HepG2 (cell line): ENCODE measurements around the gene UBTF. TPM values are rescaled to one million over a fixed set of nuclear protein-coding genes. Genes with fewer than 3 reads are reported as not detected.

Source experiments
- GATA4 ChIP-seq: sonication (generic); IDR thresholded peaks from 2 replicates; pipeline ENCODE4 v1.6.1; 2016; ENCODE audit warnings: antibody characterized with exemption, low read depth, borderline replicate concordance
- KAT2B ChIP-seq: fragments of 150-350 bp; IDR thresholded peaks from 2 replicates; pipeline ENCODE4 v1.6.1; 2014; ENCODE audit warnings: low read depth, low read length, borderline replicate concordance
- PRPF4 ChIP-seq: fragments of 200-400 bp; formaldehyde crosslinking; IDR thresholded peaks from 2 replicates; pipeline ENCODE4 v1.6.1; 2016; ENCODE audit warnings: low read length, low read depth; ENCODE audit not compliant: poor library complexity, severe bottlenecking
- PTBP1 ChIP-seq: fragments of 200-400 bp; formaldehyde crosslinking; IDR thresholded peaks from 2 replicates; pipeline ENCODE4 v1.6.1; 2018; ENCODE audit warnings: low read length, low read depth; ENCODE audit not compliant: poor library complexity, severe bottlenecking
- RBAK ChIP-seq: sonication (generic); formaldehyde crosslinking; IDR thresholded peaks from 2 replicates; pipeline ENCODE4 v1.5.1; 2020; ENCODE audit warnings: mild to moderate bottlenecking, missing genetic modification reagents
- SMYD3 ChIP-seq: sonication (generic); formaldehyde crosslinking; IDR thresholded peaks from 2 replicates; pipeline ENCODE4 v1.8.1; 2023; ENCODE audit warnings: mild to moderate bottlenecking, missing genetic modification reagents
- SP5 ChIP-seq: IDR thresholded peaks from 2 replicates; pipeline ENCODE4 v1.6.1; 2016; ENCODE audit warnings: low read depth, borderline replicate concordance
- WIZ ChIP-seq: sonication (generic); formaldehyde crosslinking; IDR thresholded peaks from 2 replicates; pipeline ENCODE4 v1.5.1; 2020; ENCODE audit warnings: mild to moderate bottlenecking, missing genetic modification reagents
- ZC3H4 ChIP-seq: sonication (generic); formaldehyde crosslinking; IDR thresholded peaks from 2 replicates; pipeline ENCODE4 v1.4.0; 2020; ENCODE audit warnings: missing genetic modification reagents, borderline replicate concordance
- ZEB1 ChIP-seq: IDR thresholded peaks from 2 replicates; pipeline ENCODE4 v1.6.1; 2012; ENCODE audit warnings: mild to moderate bottlenecking, low read depth, inconsistent platforms; ENCODE audit not compliant: insufficient replicate concordance
- ZFP62 ChIP-seq: sonication (generic); formaldehyde crosslinking; IDR thresholded peaks from 2 replicates; pipeline ENCODE4 v1.4.0; 2020; ENCODE audit warnings: missing genetic modification reagents
- ZNF124 ChIP-seq: sonication (generic); formaldehyde crosslinking; IDR thresholded peaks from 2 replicates; pipeline ENCODE4 v1.4.0; 2020; ENCODE audit warnings: missing genetic modification reagents
- ZNF138 ChIP-seq: sonication (generic); formaldehyde crosslinking; IDR thresholded peaks from 2 replicates; pipeline ENCODE4 v1.5.0; 2020; ENCODE audit warnings: mild to moderate bottlenecking, low read depth, missing genetic modification reagents
- ZNF17 ChIP-seq: sonication (generic); formaldehyde crosslinking; IDR thresholded peaks from 2 replicates; pipeline ENCODE4 v1.5.0; 2020; ENCODE audit warnings: mild to moderate bottlenecking, missing genetic modification reagents
- ZNF20 ChIP-seq: sonication (generic); formaldehyde crosslinking; IDR thresholded peaks from 2 replicates; pipeline ENCODE4 v1.4.0; 2020; ENCODE audit warnings: mild to moderate bottlenecking, moderate library complexity, missing genetic modification reagents
- ZNF253 ChIP-seq: sonication (generic); formaldehyde crosslinking; IDR thresholded peaks from 2 replicates; pipeline ENCODE4 v1.8.0; 2022; ENCODE audit warnings: mild to moderate bottlenecking, missing genetic modification reagents, borderline replicate concordance
- ZNF432 ChIP-seq: sonication (generic); formaldehyde crosslinking; IDR thresholded peaks from 2 replicates; pipeline ENCODE4 v1.5.0; 2020; ENCODE audit warnings: missing genetic modification reagents, mild to moderate bottlenecking, borderline replicate concordance
- ZNF563 ChIP-seq: sonication (generic); formaldehyde crosslinking; IDR thresholded peaks from 2 replicates; pipeline ENCODE4 v1.8.0; 2022; ENCODE audit warnings: mild to moderate bottlenecking, moderate library complexity, missing genetic modification reagents
- ZNF607 ChIP-seq: sonication (generic); formaldehyde crosslinking; IDR thresholded peaks from 2 replicates; pipeline ENCODE4 v1.5.1; 2020; ENCODE audit warnings: missing genetic modification reagents, mild to moderate bottlenecking, borderline replicate concordance
- polyA plus RNA-seq, 8 experiments: library from polyadenylated mRNA; depleted of rRNA in 3 of 8; stranded (reverse) in 7 of 8; unstranded in 1 of 8; fragments of >200 nt; fragmentation: Illumina TruSeq in 4 of 8; extraction: Trizol in 4 of 8; gene quantifications; 2 replicates each; pipeline versions ENCODE4 v1.2.1 to v1.2.3, GENCODE V29; 2011 to 2016; ENCODE audit warnings: low read depth in 4 of 8, missing spikeins in 1 of 8, mixed read lengths in 1 of 8; ENCODE audit not compliant: insufficient read depth in 1 of 8
- total RNA-seq, 5 experiments: library from RNA; depleted of rRNA; stranded (reverse); fragments of >200 nt; fragmentation: Illumina TruSeq; extraction: Trizol; gene quantifications; 2 replicates each; pipeline ENCODE4 v1.2.3, GENCODE V29; 2016; ENCODE audit warnings: low read depth in 1 of 5
- TF ChIP-seq, protein P1 (sequence below), 2 experiments: IDR thresholded peaks; 2 replicates each; pipeline ENCODE4 v1.6.1; 2011 to 2012; ENCODE audit warnings: low read length in 2 of 2, borderline replicate concordance in 1 of 2, low read depth in 1 of 2, mild to moderate bottlenecking in 1 of 2, moderate library complexity in 1 of 2
- TF ChIP-seq, protein P2 (sequence below): sonication (generic); formaldehyde crosslinking; IDR thresholded peaks from 2 replicates; pipeline ENCODE4 v1.5.0; 2020; ENCODE audit warnings: missing genetic modification reagents
- TF ChIP-seq, protein P3 (sequence below): sonication (generic); formaldehyde crosslinking; IDR thresholded peaks from 2 replicates; pipeline ENCODE4 v1.5.1; 2020; ENCODE audit warnings: missing genetic modification reagents, mild to moderate bottlenecking, borderline replicate concordance
- TF ChIP-seq, protein P4 (sequence below): sonication (generic); formaldehyde crosslinking; IDR thresholded peaks from 2 replicates; pipeline ENCODE4 v1.8.1; 2022; ENCODE audit warnings: mild to moderate bottlenecking, missing genetic modification reagents

The UBTF gene
- total and polyA plus RNA-seq, 2 of the 13 experiments (the other 11 are each of a cell fraction or from before 2014, with no cell fraction given), result 15.2 to 60.9 TPM

DNA sequence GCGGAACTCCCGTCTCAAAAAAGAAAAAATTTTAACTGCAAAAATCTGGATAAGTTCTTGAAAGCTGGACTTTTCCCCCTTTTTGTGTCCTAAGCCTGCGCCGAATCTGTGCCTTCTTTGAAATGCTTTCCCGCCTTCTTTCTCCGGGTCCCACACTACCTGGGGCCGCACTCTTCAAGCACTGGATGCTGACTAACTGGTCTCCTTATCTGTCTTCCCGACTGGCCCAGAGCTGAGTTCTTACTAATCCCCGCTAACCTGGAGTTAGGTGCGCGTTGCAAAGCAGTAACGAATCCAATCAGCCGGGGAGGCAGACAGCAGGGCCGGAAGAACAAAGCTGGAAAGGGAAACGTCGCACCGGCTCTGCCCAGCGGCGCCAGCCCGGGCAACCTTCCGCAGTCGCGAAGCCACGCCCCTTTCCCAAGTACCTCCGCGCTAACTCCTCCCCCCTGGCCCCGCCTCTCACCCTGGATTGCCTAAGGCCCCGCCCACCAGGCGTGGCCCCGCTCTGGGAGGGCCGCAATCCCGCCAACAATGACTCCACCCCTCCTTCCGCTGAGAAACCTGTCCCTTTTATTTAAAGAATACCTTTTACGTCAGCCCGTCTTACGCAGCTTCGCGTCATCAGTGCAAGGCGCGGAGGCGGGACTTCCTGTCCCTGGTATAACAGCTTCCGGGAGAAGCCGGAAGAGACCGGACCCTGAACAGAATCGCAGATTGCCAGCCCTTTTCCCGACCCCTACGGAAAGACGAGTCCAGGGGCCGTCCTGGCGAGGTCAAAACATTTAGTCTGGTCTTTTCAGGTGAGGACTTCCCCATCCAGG is 33.0 kb downstream of the UBTF start, which contains the start of gene TMUB2 (continued):
- TF ChIP-seq, protein P1, sequence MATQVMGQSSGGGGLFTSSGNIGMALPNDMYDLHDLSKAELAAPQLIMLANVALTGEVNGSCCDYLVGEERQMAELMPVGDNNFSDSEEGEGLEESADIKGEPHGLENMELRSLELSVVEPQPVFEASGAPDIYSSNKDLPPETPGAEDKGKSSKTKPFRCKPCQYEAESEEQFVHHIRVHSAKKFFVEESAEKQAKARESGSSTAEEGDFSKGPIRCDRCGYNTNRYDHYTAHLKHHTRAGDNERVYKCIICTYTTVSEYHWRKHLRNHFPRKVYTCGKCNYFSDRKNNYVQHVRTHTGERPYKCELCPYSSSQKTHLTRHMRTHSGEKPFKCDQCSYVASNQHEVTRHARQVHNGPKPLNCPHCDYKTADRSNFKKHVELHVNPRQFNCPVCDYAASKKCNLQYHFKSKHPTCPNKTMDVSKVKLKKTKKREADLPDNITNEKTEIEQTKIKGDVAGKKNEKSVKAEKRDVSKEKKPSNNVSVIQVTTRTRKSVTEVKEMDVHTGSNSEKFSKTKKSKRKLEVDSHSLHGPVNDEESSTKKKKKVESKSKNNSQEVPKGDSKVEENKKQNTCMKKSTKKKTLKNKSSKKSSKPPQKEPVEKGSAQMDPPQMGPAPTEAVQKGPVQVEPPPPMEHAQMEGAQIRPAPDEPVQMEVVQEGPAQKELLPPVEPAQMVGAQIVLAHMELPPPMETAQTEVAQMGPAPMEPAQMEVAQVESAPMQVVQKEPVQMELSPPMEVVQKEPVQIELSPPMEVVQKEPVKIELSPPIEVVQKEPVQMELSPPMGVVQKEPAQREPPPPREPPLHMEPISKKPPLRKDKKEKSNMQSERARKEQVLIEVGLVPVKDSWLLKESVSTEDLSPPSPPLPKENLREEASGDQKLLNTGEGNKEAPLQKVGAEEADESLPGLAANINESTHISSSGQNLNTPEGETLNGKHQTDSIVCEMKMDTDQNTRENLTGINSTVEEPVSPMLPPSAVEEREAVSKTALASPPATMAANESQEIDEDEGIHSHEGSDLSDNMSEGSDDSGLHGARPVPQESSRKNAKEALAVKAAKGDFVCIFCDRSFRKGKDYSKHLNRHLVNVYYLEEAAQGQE (IDR thresholded peaks at IDR 0.05; ENCODE audit: borderline replicate concordance in 1 of 2, low read depth in 1 of 2, low read length in 2 of 2), result peak in 1 of 2 experiments; percentile 35; a peak in 2 of 4 replicates
- TF ChIP-seq, protein P2, sequence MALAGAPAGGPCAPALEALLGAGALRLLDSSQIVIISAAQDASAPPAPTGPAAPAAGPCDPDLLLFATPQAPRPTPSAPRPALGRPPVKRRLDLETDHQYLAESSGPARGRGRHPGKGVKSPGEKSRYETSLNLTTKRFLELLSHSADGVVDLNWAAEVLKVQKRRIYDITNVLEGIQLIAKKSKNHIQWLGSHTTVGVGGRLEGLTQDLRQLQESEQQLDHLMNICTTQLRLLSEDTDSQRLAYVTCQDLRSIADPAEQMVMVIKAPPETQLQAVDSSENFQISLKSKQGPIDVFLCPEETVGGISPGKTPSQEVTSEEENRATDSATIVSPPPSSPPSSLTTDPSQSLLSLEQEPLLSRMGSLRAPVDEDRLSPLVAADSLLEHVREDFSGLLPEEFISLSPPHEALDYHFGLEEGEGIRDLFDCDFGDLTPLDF (CRISPR knock-in tag), result peak; percentile 95
- TF ChIP-seq, protein P3, sequence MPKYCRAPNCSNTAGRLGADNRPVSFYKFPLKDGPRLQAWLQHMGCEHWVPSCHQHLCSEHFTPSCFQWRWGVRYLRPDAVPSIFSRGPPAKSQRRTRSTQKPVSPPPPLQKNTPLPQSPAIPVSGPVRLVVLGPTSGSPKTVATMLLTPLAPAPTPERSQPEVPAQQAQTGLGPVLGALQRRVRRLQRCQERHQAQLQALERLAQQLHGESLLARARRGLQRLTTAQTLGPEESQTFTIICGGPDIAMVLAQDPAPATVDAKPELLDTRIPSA (CRISPR knock-in tag), result no peak; the same call in 1 of the 2 replicates
- TF ChIP-seq ZNF20 (CRISPR knock-in tag) (0 out of 2 replicates have a peak, but pooled peaks have one; percentile 6), WIZ (CRISPR knock-in tag) (no peak), ZNF253 (CRISPR knock-in tag) (no peak), ZFP62 (CRISPR knock-in tag) (no peak), ZNF17 (CRISPR knock-in tag) (no peak), ZNF432 (CRISPR knock-in tag) (no peak), ZC3H4 (CRISPR knock-in tag) (no peak), PTBP1 (no peak), RBAK (CRISPR knock-in tag) (no peak), GATA4 (no peak), SMYD3 (CRISPR knock-in tag) (no peak), ZNF124 (no peak), ZEB1 (peak; percentile 12), PRPF4 (no peak), SP5 (peak; percentile 91; the same call in 1 of the 2 replicates), ZNF138 (CRISPR knock-in tag) (no peak), ZNF563 (0 out of 2 replicates have a peak, but pooled peaks have one; percentile 32), ZNF607 (0 out of 2 replicates have a peak, but pooled peaks have one; percentile 45), KAT2B (no peak)
- TF ChIP-seq, protein P4, sequence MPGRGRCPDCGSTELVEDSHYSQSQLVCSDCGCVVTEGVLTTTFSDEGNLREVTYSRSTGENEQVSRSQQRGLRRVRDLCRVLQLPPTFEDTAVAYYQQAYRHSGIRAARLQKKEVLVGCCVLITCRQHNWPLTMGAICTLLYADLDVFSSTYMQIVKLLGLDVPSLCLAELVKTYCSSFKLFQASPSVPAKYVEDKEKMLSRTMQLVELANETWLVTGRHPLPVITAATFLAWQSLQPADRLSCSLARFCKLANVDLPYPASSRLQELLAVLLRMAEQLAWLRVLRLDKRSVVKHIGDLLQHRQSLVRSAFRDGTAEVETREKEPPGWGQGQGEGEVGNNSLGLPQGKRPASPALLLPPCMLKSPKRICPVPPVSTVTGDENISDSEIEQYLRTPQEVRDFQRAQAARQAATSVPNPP (CRISPR knock-in tag), result peak; percentile 84; the same call in 1 of the 2 replicates
